ENCODE results near the gene SMNDC1. TPM values are rescaled to one million over a fixed set of nuclear protein-coding genes. Genes with fewer than 3 reads are reported as not detected.
"Not testable (repeated sequence)": the region's sequence is repeated elsewhere in the genome, so short reads cannot be mapped to it uniquely, and the experiment has no call there.

Gene SMNDC1
- total and polyA plus RNA-seq, 8 donors: 24.2 to 52.6 (median 45.4) TPM

- intact Hi-C loops (cut with DNase I): loop anchor here in 1 of 2 donors (5.0 to 10.0 kb wide), 2 partner anchors 52 to 139 kb away; no protein-coding TSS in a partner anchor
- Histone ChIP-seq H3K9me3 (no peaks in the 10 kb centered on the region), H3K4me3 (no peak overlapping the region), H3K4me1 (peaks cover 4 to 24% of the 10 kb centered on the region in 2 donors), H3K27ac (no peak overlapping the region), H3K36me3 (peaks cover 0 to 5% of the 10 kb centered on the region in 2 donors), H3K27me3 (no peaks in the 10 kb centered on the region)
- ATAC-seq (no peak), DNase-seq (no peak)
- no peak for TF ChIP-seq CTCF (IDR thresholded peaks at IDR 0.05)
Observed at GRCh38 chr10:110276603-110277002, 28.1 kb downstream of the SMNDC1 start.

GRCh38 chr10:110275128-110275729 is 29.5 kb downstream of the SMNDC1 start:
- DNase-seq (no peak), ATAC-seq (no peak)
- H3K27me3 ChIP-seq: no peaks in the 10 kb centered on the region
- no peak overlapping the region for H3K4me3 ChIP-seq
- intact Hi-C loops (cut with DNase I): loop anchor here in 1 of 2 donors (5.0 to 10.0 kb wide), 2 partner anchors 50 to 138 kb away; no protein-coding TSS in a partner anchor
- H3K9me3 ChIP-seq: no peaks in the 10 kb centered on the region
- H3K27ac ChIP-seq: no peak overlapping the region
- H3K4me1 ChIP-seq: peaks cover 4 to 24% of the 10 kb centered on the region in 2 donors
- H3K36me3 ChIP-seq: no peaks in the 10 kb centered on the region
- no peak for TF ChIP-seq CTCF (IDR thresholded peaks at IDR 0.05)

- no peaks in the 10 kb centered on the region for H3K9me3 ChIP-seq
- no peak overlapping the region for H3K4me3 ChIP-seq
- H3K36me3 ChIP-seq: no peaks in the 10 kb centered on the region
- H3K27ac ChIP-seq: no peak overlapping the region
- intact Hi-C loops (cut with DNase I): loop anchor here in 1 of 2 donors (5.0 to 10.0 kb wide), 2 partner anchors 50 to 137 kb away; no protein-coding TSS in a partner anchor
- peaks cover 4 to 28% of the 10 kb centered on the region in 2 donors for H3K4me1 ChIP-seq
- DNase-seq: no peak
- no peak for TF ChIP-seq CTCF (IDR thresholded peaks at IDR 0.05)
- no peaks in the 10 kb centered on the region for H3K27me3 ChIP-seq
- no peak for ATAC-seq
Observed at GRCh38 chr10:110274647-110275046, 30.1 kb downstream of the SMNDC1 start.

- H3K27ac ChIP-seq: no peak overlapping the region
- no peaks in the 10 kb centered on the region for H3K36me3 ChIP-seq
- DNase-seq (no peak), ATAC-seq (no peak)
- H3K27me3 ChIP-seq: no peaks in the 10 kb centered on the region
- H3K4me3 ChIP-seq: no peak overlapping the region
- peaks cover 7 to 28% of the 10 kb centered on the region in 2 donors for H3K4me1 ChIP-seq
- TF ChIP-seq CTCF (IDR thresholded peaks at IDR 0.05): no peak
- H3K9me3 ChIP-seq: no peaks in the 10 kb centered on the region
- intact Hi-C loops (cut with DNase I): loop anchor here in 1 of 2 donors (10.0 kb wide), 1 partner anchor 49 kb away; no protein-coding TSS in a partner anchor
Observed at GRCh38 chr10:110274072-110274627, 30.6 kb downstream of the SMNDC1 start.

GRCh38 chr10:110273474-110273873 is 31.2 kb downstream of the SMNDC1 start:
- H3K4me1 ChIP-seq: peaks cover 11 to 31% of the 10 kb centered on the region in 2 donors
- no peak overlapping the region for H3K27ac ChIP-seq
- no peaks in the 10 kb centered on the region for H3K27me3 ChIP-seq
- TF ChIP-seq CTCF (IDR thresholded peaks at IDR 0.05): no peak
- intact Hi-C loops (cut with DNase I): loop anchor here in 1 of 2 donors (10.0 kb wide), 1 partner anchor 49 kb away; no protein-coding TSS in a partner anchor
- ATAC-seq: peak; percentile 68
- no peak overlapping the region for H3K4me3 ChIP-seq
- DNase-seq: peak in 3 of 4 donors; percentile 43 to 83 (median 77)
- H3K36me3 ChIP-seq: no peaks in the 10 kb centered on the region
- H3K9me3 ChIP-seq: no peaks in the 10 kb centered on the region

- not testable (repeated sequence) for H3K9me3 ChIP-seq, H3K4me3 ChIP-seq, ATAC-seq, H3K27ac ChIP-seq, DNase-seq, H3K27me3 ChIP-seq, H3K36me3 ChIP-seq
- H3K4me1 ChIP-seq: peaks cover 11 to 32% of the 10 kb centered on the region in 2 donors
- intact Hi-C loops (cut with DNase I): loop anchor here in 1 of 2 donors (10.0 kb wide), 1 partner anchor 48 kb away; no protein-coding TSS in a partner anchor
Observed at GRCh38 chr10:110272995-110273394, 31.7 kb downstream of the SMNDC1 start.
